Stimulated activated CD8-positive, alpha-beta memory T cell treated with anti-CD3 and anti-CD28 coated beads, Interleukin-15, amount 100 ng/mL, for 4 hours (primary cell): ENCODE measurements around the gene FRMD4A.

Source experiments
- DNase-seq, 2 donors: peaks; one replicate each; pipeline ENCODE4 v3.0.0-alpha.2; 2020; ENCODE audit warnings: low read depth in 2 of 2

FRMD4A gene

DNA sequence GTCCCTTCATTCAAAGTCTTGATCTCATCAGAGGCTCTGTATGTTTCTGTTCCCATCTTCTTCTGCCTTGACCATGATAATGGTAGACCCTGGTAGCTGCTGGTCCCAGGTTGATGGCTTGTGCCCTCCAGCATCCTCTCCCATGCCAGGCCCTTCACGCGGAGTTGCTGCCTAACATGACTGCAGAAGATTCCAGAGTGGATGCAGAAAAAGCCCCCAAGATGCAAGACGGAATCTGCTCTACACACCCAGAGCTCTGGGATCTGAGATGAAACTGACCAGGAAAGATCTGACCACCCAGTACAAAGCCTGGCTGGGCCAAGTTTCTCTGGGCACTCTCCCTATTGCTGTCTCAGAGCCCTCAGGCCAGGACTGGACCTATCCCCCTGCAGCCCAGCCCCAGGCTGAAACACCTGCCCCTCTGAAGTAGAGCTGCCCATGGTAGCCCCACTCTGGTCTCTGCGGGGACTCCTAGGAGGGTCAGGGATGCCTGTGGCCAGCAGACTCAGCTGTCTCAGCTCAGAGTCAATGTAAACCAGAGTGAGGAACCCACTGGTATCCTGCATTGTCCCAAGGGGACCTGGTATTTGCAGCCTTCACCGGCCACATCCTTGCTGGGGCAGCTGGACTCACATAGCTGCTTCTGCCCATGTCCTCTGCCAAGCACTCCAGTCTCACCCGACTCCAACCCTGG, 9.5 kb upstream of the FRMD4A start:
- DNase-seq = no peak

DNA sequence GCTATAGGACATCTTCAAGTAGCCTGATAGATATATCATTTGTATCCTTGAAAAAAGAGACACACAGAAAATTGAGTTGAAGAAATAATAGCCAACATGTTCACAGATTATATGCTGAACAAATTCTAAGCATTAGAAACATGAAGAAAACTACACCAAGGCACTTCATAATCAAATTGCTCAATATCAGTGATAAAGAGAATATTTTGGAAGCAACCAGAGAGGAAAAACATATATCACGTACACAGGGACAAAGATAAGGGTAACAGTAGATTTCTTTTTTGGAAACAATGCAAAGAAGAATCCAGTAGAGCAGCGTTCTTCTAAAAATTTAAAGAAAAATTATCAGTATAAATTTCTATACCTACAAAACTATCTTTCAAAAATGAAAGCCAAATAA, 6.0 kb upstream of the FRMD4A start:
- no peak for DNase-seq

DNA sequence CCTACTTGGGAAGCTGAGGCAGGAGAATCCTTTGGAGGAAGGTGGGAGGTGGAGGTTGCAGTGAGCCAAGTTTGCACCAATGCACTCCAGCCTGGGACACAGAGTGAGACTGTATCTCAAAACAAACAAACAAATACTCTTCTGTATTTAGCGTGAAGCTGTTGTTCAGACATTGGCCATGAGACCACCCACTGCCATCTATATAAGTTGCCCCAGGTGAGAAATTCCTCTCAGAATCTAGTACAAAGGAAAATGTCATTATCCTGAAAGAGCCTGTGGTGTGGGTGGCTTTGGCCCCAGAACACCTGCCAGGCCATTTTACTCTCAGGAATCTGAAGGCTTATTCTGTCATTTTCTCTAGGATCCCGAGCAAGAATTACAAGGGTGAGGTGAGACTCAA, 4.0 kb upstream of the FRMD4A start:
- no peak for DNase-seq

GRCh38 chr10:14333606-14334005, 2.9 kb upstream of the FRMD4A start:
- DNase-seq = no peak

GRCh38 chr10:14332903-14333302, 2.2 kb upstream of the FRMD4A start:
- no peak for DNase-seq

DNA sequence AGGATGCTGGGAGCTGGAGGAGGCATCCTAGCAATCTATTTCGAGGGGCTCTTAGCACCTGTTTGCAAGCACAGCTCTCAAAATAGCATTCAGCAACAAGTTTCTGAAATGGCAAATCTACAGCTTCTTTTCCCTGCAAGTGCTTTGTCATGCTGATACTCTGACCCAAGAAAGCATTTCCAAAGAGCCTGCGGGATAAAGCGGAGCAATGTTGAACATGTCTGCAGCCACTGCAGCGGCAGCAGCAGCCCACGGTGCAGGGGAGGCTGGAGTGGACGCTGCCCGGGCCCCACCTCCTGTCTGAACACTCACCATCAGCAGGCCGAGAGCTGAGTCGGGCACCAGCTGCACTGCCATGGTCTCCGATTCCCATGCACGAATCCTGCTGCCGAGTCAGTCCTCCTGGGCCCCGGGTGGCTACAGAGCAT, 964 bp downstream of the FRMD4A start:
- DNase-seq = no peak

GRCh38 chr10:14328881-14329672, 1.6 kb downstream of the FRMD4A start:
- no peak for DNase-seq

GRCh38 chr10:14327527-14327926, 3.2 kb downstream of the FRMD4A start:
- no peak for DNase-seq

DNA sequence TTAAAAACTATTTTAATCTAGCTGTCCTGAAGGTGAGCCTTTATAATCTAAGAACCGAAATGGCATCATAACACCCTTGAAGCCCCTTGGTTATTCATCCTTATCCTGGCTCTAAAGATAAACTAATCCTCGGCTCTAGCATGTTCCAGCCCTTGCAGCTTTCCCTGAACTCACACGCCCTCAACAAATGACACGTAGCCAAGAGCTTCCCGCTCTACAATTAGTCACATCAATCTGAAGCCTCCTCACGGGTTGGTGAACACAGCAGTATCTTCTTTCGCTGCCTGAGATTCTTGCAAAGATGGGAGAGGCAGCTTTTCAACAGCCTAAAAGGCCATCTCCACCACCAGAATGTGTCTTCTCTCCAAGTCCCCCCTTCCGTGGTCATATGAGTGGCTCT, 4.1 kb downstream of the FRMD4A start:
- no peak for DNase-seq

- no peak for DNase-seq
These were observed 5.3 kb downstream of the FRMD4A start for GRCh38 chr10:14325325-14325955.

- DNase-seq = no peak
These were observed 8.1 kb downstream of the FRMD4A start for GRCh38 chr10:14322526-14323188.

DNA sequence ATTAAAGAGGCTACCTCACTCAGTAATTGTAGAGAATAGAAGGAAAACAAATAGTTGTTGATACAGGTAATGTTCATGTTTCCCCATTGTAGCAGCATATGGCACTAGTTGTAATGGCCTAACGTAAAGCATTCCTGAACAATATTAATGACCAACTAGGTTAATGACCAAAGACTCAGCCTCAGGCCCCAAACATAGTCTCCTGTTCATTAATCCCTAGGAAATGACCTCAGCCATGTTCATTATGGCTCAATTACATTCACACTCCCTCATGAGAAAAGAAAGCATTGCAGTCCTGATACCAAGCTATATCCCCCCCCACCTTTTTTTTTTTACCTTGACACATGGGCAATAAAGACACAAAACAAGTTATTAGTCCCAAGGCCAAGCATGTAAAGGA, 12.7 kb downstream of the FRMD4A start:
- DNase-seq = no peak

DNA sequence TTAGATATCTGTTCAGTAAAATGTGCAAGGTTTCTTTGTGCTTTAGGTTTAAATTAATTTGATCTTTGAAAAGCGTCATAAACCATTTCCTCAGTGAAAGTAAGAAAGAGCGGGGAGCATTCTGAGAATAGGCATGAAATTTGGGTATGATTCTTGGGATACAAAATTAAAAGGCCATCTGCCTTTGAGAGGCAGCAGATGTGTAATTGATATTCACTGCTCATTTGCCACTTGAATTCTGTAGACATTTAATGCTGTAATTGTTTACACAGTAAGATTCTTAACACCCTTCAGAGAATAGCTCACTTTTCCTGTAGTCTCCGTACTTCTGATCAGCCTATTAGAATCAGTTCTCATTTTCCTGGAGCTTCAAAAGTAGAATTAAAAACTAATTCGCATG, 18.7 kb downstream of the FRMD4A start:
- no peak for DNase-seq

- no peak for DNase-seq
These were observed 19.3 kb downstream of the FRMD4A start for GRCh38 chr10:14311206-14311957.

- no peak for DNase-seq
These were observed 21.1 kb downstream of the FRMD4A start for GRCh38 chr10:14309593-14309992.

DNA sequence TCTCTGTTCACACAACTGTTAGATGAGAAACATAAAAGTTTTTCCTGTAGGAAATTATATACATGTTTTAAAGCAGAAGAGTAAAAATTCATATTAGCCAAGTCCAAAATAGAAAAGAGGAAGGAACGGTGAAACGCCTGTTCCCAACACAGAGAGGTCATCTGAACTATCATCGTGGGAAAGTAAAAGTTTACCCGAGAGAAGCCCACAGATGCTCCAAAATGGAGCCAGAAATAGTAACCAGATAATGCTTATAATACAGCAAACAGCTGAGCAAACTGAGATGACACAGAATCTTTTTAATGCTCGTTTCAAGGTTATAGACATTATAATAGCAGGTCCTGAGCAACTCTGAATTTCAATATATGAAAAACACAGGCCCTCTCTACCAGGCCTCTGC, 24.5 kb downstream of the FRMD4A start:
- no peak for DNase-seq

DNA sequence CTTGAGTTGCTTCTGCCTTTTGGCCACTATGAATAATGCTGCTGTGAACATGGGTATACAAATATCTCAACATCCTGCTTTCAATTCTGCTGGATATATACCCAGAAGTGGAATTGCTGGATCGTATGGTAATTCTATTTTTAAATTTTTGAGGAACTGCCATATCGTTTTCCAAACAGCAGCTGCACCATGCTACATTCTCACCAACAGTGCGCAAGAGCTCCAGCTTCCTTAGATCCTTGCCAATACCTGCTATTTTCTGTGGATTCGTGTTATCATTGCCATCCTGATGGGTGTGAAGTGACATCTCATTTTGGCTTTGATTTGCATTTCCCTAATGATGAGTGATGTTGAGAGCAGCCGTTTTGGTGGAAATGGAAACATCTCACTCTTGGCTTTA, 26.7 kb downstream of the FRMD4A start:
- no peak for DNase-seq

GRCh38 chr10:14302035-14302434, 28.7 kb downstream of the FRMD4A start:
- DNase-seq = no peak

DNA sequence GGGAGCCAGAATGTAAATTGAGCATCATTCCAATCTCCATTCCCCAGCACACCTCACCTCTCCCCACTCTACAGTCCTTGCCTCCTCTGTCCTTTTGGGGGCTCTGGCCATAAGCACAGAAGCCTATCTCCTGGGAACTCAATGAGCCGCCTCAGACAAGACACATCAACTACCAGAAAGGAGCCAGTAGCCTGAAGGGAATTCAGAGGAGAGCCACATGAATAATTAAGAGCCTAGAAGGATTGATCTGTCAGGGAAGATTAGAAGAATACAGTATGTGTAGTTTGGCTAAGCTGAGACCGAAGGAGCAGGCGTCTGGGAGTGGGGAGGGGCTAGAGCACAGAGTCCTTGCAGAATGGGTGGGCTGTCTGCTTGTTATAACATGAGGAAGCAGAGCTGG, 31.2 kb downstream of the FRMD4A start:
- no peak for DNase-seq

DNA sequence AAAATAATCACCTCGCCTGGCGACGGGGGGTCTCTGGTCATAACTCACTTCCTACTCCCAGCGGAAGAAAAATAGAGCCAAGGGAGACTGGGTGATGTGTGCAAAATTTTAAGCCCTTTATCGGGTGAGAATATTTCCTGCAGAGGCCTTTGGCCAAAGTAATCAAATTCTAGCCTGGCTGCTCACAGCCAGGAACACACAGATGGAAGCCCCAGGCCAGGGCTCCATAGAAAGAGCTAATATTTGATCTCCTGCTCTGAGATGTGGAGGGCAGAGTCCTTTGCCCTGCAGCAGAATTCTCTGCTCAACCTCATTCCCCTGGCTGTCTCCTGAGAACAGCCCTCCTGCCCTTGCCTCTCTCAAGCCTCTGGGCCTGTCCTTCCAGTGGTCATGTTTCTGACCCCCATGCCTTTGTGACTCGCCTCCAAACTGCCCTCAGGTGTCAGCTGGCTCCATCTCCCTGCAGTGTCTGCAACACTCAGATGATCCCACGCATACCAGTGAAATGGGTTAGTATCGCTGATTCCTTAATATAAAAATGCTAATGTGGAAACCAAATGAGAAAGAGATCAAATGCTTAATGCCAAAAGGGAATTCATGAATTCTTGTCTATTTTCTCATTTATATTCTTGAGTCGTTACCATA, 34.5 kb downstream of the FRMD4A start:
- no peak for DNase-seq
